GM19239 (cell line): ENCODE results near the gene MPRIP.
"Not testable (repeated sequence)": the region's sequence is repeated elsewhere in the genome, so short reads cannot be mapped to it uniquely, and the experiment has no call there.

Source experiments
- DNase-seq: peaks from one replicate; pipeline ENCODE4 v3.0.0; 2011; ENCODE audit warnings: low spot score; ENCODE audit not compliant: insufficient read length
- FAIRE-seq: peaks from 2 replicates; lab custom pipeline; 2011; peaks lifted over from hg19 to GRCh38; lab: Jason Lieb, UNC

The MPRIP gene

DNA sequence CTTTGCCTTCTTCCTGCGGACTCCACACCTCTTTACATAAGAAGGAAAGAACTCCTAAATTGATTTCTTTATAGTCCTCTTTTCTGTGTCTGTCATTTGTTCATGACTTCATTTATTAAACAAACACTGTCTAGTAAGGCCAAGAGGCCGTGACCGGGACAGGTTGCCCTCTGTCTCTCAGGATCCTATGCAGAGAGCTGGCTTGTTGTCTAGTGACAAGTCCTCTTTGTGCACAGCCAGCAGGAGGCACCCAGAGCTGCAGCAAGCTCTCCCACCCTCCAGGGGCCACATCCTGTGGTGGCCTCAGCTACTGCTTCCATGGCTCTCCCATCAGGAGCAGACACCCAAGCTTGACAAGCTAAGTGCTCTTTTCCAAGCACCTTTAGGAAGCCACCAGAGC is 113.3 kb downstream of the MPRIP start:
- DNase-seq (no peak), FAIRE-seq (no peak)

DNA sequence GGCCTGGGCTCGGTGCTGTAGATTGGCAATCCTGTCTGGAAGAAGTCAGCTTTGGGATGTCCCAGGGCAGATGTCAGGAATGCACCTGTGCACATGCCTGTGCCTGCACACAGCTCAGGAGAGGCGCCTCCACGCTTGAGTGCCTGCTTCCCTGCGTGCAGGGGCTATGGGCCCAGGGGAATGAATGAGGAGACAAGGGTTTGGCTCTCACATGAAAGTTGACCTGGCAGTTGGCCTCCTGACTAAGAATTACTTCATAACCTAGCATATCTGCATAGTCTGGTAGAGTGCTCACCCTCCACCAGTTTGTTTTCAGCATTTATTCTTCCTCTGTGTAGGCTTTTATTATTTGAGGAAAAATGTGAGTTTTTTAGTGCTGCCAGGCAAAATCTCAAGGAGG is 113.8 kb downstream of the MPRIP start:
- FAIRE-seq = no peak

DNA sequence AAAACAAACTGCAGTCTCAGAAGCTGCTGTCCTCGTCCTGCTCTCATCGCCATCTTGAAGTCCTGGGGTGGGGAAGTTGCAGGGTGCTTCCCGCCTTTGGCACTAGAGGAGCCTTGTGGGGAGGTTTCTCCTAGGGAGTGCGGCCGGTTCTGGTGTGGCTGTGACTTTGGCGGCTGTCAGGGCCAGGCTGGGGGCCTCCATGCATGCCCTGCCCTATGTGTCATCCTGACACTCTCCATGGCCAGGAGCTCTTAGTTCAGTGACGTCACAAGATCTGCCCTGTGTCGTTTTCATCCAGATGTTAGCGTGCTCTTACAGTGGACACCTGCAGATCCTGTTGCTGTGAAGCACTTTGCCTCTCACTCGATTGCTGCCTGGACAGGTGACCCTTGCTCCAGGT is 114.3 kb downstream of the MPRIP start:
- FAIRE-seq = no peak
- DNase-seq = no peak

More for the DNA sequence above, 113.8 kb downstream of the MPRIP start:
- DNase-seq = no peak

DNA sequence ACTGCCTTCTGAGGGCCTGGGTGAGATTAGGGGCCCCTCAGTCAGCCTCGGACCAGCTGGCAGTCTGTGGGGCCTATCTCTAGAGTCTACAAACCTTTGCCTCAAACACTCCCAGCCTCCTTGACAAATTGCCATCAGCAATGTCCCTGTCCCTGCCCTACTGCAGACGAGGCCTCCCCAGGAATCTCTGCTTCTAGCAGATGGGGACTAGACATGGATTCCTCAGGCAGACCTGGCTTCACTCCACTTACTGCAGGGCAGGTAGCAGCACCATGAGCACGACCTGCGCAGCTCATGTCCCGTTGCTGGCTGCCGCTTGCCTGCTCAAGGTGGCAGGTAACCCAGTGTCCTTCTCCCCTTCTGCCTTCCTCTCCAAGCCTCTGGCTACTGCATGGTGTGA is 114.8 kb downstream of the MPRIP start:
- no peak for FAIRE-seq
- DNase-seq = no peak

DNA sequence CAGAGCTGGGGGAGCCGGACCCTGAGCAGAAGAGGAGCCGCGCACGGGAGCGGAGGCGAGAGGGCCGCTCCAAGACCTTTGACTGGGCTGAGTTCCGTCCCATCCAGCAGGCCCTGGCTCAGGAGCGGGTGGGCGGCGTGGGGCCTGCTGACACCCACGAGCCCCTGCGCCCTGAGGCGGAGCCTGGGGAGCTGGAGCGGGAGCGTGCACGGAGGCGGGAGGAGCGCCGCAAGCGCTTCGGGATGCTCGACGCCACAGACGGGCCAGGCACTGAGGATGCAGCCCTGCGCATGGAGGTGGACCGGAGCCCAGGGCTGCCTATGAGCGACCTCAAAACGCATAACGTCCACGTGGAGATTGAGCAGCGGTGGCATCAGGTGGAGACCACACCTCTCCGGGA is 116.2 kb downstream of the MPRIP start:
- FAIRE-seq, DNase-seq: not testable (repeated sequence)

DNA sequence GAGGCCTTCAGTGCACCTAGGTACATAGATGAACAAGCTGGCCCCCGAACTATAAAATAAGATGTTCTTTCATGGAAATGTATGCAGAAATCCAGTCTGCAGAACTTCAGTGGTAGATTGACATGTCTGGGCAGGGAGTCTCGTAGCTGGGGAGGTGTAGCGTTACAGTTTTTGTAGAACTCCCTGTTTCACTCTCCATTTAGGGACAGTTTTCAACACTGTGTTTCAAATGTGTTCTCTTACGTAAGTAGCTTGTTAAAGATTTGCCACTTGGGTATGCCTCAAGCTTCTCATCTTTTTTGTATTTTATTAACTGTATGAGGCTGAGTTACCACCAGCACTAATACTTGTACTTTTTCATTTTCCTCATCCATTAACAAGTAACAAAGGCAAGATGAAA is 117.3 kb downstream of the MPRIP start:
- FAIRE-seq = no peak
- no peak for DNase-seq

DNA sequence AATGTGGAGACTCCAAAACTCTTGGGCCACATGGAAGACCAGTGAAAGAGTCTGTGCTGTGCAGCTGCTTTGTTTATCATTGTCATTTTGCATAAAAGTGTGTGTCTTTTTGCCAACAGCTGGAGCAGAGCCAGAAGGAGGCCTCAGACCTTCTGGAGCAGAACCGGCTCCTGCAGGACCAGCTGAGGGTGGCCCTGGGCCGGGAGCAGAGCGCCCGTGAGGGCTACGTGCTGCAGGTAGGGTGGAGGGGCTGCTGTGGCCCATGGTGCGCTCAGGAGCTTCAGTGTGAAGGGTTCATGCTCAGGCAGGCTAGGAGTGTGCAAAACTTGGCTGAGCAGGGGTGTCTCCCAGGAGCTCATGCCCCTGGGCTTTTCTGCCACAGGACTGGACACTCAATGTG is 118.9 kb downstream of the MPRIP start:
- no peak for FAIRE-seq
- no peak for DNase-seq

DNA sequence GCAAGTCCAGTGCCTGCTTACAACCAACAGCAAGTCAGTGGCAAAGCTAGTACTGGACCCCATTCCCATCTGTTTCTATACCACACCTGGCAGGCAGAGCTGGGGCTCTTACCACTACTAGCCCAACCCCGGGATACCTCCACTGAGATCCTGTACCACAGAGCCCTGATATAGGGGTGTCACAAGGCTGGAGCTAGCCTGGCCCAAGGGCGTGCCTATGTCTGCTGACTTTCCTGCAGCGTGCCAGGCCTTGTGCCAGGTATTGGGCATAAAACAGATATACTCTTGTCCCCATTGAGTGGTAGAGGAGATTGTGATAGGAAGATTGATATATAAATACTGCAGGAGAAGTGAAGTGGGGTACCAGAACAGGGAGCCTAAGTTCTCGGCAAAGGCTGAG is 119.5 kb downstream of the MPRIP start:
- no peak for DNase-seq
- no peak for FAIRE-seq

DNA sequence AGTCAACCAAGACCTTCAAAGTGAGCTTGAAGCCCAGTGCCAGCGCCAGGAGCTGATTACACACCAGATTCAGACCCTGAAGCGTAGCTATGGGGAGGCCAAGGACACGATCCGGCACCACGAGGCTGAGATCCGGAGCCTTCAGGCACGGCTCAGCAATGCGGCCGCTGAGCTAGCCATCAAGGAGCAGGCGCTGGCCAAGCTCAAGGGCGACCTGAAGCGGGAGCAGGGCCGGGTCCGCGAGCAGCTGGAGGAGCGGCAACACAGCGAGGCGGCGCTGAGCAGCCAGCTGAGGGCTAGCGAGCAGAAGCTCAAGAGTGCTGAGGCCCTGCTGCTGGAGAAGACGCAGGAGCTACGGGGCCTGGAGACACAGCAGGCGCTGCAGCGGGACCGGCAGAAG is 121.9 kb downstream of the MPRIP start:
- no peak for DNase-seq
- FAIRE-seq = no peak

DNA sequence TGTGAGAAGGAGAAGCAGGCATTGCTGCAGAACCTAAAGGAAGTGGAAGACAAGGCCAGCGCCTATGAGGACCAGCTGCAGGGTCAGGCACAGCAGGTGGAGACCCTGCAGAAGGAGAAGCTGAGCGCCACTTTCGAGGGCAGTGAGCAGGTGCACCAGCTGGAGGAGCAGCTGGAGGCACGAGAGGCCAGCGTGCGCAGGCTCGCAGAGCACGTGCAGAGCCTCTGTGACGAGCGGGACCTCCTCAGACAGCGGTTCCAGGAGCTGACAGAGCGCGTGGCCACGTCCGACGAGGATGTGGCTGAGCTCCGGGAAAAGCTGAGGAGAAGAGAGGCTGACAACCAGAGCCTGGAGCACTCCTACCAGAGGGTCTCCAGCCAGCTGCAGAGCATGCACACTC is 122.4 kb downstream of the MPRIP start:
- FAIRE-seq (no peak), DNase-seq (no peak)

DNA sequence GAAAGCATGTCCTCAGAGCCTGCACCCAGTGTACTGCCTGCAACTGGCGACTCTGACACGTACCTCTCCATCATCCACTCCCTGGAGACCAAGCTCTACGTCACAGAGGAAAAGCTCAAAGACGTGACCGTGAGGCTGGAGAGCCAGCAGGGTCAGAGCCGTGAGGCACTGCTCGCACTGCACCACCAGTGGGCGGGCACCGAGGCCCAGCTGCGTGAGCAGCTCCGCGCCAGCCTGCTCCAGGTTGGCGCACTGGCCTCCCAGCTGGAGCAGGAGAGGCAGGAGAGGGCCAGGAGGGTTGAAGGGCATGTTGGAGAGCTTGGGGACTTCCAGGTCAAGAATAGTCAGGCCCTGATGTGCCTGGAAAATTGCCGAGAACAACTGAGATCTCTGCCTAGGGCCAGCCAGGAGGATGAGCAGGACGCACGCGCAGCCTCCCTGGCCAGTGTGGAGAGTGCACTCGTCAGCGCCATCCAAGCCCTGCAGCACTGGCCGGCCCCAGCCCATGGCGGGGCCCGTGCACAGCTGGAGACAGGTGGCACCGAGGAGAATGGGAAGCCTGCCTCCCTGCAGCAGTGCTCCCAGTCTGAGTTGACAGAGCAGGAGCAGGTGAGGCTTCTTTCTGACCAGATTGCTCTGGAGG is 123.5 kb downstream of the MPRIP start:
- DNase-seq (no peak), FAIRE-seq (no peak)

DNA sequence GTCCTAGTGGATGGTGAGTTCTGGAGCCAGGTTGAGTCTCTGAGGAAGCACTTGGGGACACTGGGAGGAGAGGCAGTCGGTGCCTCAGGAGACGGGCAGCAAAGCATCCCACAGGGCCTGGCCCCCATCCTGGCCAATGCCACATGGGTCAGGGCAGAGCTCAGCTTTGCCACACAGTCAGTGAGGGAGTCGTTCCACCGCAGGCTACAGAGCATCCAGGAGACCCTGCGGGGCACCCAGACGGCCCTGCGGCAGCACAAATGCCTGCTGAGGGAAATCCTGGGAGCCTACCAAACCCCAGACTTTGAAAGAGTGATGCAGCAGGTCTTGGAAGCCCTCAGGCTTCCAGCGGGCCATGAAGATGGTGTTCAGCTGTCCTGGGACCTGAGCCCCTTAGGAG is 124.2 kb downstream of the MPRIP start:
- DNase-seq (no peak), FAIRE-seq (no peak)

DNA sequence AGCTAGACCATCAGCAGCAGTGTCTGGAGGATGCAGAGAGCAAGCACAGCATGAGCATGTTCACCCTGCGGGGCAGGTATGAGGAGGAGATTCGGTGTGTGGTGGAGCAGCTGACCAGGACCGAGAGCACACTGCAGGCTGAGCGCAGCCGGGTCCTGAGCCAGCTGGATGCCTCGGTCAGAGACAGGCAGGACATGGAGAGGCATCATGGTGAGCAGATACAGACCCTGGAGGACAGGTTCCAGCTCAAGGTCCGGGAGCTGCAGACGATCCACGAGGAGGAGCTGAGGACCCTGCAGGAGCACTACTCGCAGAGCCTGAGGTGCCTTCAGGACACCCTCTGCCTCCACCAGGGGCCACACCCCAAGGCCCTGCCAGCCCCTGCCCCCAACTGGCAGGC is 125.1 kb downstream of the MPRIP start:
- DNase-seq (no peak), FAIRE-seq (no peak)

DNA sequence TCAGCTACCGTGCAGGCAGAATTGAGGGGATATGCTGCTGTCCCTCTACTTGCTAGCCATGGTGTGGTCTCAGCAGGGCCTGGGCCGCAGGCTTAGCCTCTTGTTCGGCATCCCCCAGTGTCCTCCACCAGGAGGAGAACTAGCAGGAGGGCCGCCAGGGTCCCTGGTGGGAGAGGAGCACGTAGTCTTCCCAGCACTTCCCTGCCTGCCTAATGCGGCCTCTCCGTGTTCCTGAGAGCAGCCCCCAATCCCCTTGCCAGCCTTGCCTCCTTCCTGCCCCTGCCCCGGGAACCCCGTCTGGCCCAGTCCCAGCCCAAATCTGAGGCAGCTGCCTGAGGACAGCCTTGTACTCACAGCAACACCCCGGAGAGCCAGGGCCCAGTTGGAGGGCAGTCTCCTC is 125.7 kb downstream of the MPRIP start:
- no peak for DNase-seq
- FAIRE-seq = no peak

DNA sequence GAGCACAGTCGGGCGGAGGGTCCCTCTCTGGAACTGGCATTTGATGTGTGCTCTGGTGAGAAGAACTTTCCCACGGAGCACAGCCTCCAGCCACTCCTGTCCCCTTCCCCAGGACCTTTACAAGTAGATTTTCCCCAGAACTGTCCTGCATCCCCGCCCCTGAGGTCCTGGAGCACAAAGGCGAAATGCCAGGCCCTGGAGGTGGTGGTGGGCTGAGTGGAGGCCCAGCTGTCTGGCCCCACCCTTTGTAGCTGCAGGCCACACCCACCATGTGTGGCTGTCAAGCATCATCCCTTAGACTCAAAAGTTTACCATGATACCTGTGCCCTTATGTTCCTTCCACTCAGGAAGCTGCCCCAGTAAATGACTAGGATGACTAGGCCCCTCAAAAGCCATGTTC is 126.1 kb downstream of the MPRIP start:
- FAIRE-seq (no peak), DNase-seq (no peak)

DNA sequence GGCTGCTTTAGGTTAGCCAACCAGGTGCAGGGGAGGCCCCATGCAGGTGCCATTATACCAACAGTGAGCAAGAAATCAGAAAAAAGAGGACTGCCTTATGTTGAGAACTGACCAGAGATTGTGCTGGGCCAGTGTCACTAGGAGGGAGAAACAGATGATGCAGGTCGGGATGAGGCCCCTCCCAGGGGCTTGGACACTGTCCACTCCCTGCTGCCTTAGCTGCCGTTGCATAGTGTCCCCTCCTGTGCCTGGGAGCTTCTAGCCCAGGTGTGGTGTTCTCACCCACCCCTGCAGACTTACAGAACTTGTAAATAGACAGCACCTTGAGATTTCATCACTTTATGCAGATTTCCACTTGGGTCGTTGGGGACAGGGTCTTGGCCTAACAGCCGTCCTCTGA is 127.1 kb downstream of the MPRIP start:
- DNase-seq (no peak), FAIRE-seq (no peak)

DNA sequence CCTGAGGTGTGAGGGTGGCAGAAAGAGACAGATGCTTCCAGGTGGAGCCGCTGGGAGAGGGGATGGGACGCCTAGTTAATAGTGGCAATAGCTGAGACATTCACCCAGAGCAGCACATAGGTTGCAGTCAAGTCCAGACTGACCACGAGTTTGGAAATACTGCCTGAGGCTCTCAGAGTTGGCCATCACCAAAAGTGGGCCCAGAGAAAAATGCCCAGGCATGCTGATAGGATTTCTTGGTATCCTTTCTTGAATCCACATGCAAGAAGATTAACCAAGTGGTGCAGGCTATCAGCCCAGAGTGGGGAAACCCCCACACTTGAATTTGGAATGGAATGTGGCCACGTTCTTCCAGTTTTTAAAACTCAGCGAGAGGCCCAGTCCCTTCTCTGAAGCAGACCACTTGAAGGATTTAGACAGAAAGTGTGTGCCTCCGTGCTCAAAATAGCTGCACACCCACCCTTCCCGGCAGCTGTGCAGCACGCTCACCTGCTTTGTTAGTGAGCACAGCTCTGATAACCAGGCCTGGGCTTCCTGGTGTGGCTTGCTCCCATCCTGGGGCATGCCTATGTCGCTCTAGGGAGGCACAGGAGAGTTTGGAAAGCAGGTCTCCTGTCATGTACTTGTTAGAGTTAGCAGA is 128.2 kb downstream of the MPRIP start:
- DNase-seq = no peak
- no peak for FAIRE-seq

DNA sequence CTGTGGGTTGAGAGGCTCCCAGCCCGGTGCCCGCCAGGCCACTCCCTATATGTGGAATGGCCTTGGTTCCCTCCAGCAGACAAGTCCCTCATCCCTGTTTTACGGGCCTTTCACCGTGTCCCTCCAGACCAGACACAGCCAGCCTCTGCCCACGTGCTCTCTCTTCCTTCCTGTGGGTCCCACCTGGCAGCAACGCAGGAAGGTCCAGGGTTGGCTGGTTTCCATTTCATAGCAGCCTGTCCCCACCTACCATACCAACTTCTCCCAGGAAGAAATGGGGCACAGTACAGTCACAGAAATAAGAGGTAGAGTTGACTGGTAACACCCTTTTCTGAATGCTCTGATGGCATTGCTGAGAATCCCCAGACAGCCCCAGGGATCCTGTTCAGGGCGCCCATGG is 128.9 kb downstream of the MPRIP start:
- FAIRE-seq (no peak), DNase-seq (no peak)

DNA sequence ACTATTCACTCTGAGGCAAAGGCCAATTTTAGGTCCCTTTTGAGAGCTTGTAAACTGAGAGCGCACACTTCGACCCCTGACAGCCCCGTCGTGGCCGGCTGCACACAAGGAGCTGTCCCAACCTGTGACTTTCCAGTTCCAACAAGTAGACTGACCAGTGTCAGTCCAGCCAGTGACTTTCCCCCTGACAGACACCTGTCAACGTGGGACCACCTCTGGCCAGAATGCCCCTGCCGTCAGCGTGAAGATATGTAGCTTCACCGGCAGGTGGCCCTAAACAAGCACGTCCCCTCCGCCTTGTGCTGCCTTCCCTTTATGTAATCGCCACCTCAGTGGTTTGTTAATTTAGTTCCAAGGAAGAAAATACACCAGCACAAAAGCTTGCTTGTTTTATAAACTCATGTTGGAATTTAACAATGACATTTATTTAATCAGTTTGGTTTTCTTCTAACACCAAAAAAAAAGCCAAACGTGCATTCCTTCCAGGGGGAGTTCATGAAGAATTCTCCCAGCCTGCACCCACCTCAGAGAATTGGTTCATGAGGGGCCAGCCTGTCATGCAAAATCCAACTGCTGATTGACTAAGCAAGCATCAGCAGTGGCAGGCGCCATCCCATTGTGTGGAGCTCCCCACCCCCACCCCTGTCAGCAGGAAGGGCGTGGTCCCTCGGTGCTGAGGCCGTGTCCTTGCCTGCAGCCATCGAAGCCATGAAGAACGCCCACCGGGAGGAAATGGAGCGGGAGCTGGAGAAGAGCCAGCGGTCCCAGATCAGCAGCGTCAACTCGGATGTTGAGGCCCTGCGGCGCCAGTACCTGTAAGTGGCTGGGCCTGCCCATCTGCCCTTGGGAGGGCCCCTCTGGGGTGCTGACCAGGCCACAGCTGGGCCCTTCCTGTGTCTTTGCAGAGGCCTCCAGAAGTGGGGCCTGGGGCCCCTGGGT is 130.0 kb downstream of the MPRIP start:
- DNase-seq (no peak), FAIRE-seq (no peak)

DNA sequence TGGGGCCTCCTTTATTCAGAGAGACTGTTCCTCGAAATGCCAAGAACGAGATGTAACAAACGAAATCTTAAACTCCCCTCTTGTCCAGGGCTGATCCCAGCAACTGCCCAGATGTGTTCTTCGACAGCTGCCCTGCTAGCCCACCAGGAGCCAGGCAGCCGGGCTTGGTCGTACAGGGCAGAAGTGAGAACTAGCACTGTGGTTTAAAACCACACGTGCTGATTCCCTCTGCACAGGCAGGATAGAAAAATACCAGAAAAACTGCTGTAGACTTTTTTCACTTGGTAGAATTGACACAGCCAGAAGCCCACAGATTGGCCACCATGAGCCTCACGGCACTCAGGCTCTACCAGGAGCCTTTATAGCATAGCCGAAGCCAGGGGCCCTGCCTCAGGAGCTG is 130.7 kb downstream of the MPRIP start:
- no peak for FAIRE-seq
- DNase-seq = no peak

DNA sequence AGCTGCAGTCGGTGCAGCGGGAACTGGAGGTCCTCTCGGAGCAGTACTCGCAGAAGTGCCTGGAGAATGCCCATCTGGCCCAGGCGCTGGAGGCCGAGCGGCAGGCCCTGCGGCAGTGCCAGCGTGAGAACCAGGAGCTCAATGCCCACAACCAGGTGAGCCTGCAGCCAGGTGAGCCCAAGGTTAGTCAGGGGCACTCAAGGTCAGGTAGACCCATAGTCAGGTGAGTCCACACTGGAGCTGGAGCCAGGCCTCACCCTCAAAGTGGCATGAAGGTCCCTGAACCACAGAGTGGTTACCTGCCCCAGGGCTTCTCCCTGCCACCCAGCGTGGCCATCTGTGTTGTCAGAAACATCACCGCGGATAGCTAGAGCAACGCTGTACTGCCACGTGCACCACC is 131.7 kb downstream of the MPRIP start:
- FAIRE-seq (no peak), DNase-seq (no peak)
